HG02973 (cell line): ENCODE results near the gene NME4.

ENCODE experiments used
- ATAC-seq: cut with Tn5 transposase; IDR thresholded peaks from one replicate; pipeline ENCODE4 v1.9.1; 2021; ENCODE audit warnings: moderate library complexity; ENCODE audit not compliant: unreplicated experiment

The NME4 gene

GRCh38 chr16:425082-425718 lies 28.2 kb downstream of the NME4 start, which contains the start of gene RAB11FIP3:
Gene RAB11FIP3 (plus strand): TSS chr16:425649. CDS start chr16:426007, 358 bp downstream.
- ATAC-seq: peak; percentile 81

GRCh38 chr16:425740-426114 lies 28.7 kb downstream of the NME4 start:
- ATAC-seq: peak; percentile 33

- no peak for ATAC-seq
Observed at GRCh38 chr16:426115-426905, 29.3 kb downstream of the NME4 start.

DNA sequence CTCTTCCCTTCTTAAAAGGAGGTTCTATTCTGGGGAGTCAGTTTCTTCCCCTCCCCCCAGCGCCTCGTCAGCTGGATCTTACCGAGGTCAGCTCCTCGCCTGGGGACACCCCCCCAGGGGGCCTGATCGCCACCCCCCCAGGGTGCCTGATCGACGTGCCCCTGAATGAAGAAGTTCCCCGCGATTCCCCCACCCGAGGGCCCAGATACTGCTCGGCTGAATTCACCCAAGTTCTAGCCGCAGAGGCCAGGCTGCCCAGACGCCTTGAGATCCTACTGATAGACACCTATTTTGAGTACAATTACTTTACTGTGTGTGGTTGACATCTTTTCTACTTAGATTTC lies 29.9 kb downstream of the NME4 start:
- no peak for ATAC-seq

DNA sequence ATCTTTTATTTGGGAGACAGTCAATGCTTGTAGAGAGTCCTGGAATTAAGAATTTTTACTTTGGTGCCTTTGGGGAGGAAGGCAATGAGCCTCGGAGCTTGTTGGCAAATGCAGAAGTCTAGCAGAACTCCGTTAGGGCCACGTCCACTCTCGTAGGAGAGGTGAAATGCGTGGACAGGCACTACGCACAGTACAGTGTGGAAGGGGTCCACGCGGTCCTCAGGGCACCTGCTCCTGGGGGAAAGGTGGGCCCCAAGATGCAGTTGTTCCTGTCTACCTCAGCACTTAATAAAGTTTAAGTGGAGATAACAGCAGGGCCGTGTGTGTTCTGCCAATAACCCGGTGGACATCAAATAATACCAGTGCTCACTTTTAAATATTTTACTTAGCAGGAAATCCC lies 30.3 kb downstream of the NME4 start:
- no peak for ATAC-seq

- no peak for ATAC-seq
Observed at GRCh38 chr16:430904-431303, 33.9 kb downstream of the NME4 start.

DNA sequence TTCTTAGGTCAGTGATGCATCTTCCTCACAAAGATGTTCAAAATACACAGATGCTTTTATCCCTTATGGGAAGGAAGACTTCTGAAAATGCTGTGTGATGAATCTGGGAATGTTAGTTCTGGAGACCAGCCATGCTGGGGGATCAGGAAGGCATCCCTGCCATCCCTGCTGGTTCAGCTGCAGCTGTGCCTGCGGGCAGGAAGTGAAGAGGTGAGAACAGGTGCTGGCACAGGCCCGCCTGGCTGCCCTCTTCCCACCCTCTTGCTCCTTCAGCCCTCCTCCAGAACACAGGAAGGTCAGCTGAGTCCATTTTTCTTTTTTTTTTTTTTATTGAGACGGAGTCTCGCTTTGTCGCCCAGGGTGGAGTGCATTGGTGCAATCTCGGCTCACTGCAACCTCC lies 43.6 kb downstream of the NME4 start:
- no peak for ATAC-seq

DNA sequence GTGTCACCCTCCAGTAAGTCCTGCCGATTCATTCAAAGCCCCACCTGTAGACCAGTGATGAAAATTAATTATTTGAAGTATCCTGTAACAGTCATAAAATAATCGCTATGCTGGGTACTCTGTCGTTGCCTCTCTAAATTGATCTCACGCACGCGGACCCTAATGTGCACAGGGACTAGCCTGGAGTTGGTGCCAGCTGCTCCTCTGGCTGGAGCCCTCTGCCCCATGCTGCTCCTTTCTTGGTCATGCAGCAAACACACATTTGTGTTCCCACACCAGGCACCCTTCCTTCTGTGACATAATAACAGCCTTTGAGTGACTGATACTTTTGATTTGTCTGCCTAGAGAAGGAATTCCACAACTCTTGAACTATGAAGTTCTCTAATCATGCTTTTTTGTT lies 44.4 kb downstream of the NME4 start:
- no peak for ATAC-seq

- ATAC-seq: no peak
Observed at GRCh38 chr16:442976-443375, 46.0 kb downstream of the NME4 start.

DNA sequence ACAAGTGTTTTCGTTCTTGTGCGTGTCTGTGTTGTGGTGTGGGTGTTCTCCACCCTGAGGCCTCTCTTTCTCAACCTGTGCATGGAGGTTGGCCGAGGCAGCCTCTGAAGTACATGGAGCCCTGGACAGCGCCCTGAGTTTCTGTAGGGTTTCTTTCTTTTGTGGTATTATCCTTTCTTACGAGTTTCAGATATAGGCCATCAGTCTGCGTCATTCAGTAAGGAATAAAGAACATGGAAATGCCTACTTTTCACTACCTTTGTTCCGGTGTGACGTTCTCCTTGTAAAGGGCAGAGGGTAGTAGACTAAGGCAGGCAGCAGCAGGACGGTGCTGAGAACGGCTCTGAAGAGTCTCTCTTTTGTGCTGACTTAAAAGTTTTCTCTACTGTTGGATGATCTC lies 47.0 kb downstream of the NME4 start:
- no peak for ATAC-seq

GRCh38 chr16:445566-445965 lies 48.6 kb downstream of the NME4 start:
- ATAC-seq: no peak
